GM18526 (cell line): ENCODE results near the gene PABPC1L.

Source experiments
- POLR2A ChIP-seq: IDR thresholded peaks from 3 replicates; pipeline ENCODE4 v1.6.1; 2011; ENCODE audit not compliant: insufficient read length; ENCODE audit errors: extremely low read depth

The PABPC1L gene

DNA sequence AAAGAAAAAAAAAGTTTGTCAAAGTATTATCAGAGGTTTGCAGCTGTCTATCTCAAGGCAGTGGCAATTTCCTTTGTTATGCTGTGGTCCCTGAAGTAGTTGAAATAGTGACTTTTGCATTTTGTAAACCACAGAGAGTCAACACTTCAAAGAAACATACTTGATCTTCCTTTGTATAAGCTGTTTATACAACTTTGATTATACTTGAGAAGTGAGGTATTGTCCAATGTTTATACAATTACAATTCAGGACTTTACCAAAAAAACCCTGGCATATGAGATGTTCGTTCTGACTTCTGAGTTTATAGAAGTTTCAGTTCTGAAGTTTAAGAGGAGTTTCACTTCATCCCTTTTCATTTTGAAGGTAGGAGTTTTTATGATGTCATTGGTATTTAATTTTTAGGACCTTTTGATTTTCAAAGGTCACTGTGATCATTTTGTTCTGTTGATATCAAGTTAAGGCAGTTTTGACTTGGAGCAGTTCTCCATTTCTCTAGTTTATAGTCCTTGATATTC, 60.4 kb downstream of the PABPC1L start:
- no peak for TF ChIP-seq POLR2A

DNA sequence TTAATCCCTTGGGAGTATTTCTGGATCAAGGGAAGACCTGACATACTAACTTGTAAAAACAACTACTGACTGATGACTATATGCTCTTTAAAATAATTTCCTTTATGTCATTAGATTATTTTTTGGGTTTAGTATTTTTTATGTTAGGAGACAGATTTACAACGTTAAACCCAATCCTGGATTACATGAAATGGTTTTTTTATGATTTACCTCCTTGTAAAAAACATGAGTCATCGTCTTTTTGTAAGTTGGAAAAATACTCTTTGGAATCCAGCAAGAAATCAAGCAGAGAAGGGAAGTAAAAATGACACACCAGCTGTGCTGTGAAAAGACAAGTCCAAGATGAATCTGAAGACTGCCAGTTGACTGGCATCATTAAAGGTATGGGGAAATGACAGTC, 63.2 kb downstream of the PABPC1L start:
- TF ChIP-seq POLR2A = no peak

DNA sequence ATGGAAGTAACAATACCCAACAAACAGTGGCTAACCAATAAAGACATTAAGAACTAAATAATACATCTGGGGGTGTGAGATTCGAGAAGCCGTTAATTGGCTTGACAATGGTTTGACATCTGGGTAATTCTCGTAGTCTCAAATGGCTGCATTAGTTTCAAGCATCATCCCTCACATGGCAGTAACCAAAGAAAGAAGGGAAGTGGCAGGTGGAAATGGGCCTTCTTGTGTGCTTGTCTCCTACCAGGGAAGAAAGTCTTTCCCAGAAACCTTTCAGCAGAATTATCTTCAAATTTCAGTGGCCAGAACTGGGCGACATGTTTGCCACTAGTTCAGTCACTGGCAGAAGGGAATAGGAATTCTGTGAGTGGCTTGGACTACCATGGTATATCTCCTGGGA, 66.8 kb downstream of the PABPC1L start:
- TF ChIP-seq POLR2A = no peak

DNA sequence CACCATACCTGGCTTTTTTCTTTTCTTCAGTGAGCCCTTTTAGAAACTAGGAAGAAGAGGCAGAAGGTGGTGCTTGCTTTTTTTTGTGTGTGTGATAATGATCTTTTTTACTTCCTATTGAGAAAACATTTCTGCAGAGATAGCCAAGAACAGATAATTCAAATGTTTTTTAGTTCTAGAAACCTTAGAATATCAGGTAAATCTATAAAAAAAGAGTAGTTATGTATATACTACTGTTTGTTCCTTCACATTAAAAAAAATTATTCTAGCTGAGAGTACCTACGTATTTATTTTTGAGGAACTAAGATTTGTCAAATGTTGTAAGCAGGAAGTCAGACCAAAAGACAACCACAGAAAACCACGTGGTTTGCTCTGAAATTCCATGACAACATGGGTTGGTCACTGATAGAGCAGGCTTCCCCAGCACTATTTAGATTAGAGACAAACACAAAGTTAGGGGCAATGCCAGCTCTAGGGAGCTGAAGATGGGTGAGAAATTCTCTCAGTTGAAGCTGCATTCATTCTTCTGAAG, 69.3 kb downstream of the PABPC1L start:
- TF ChIP-seq POLR2A = no peak

DNA sequence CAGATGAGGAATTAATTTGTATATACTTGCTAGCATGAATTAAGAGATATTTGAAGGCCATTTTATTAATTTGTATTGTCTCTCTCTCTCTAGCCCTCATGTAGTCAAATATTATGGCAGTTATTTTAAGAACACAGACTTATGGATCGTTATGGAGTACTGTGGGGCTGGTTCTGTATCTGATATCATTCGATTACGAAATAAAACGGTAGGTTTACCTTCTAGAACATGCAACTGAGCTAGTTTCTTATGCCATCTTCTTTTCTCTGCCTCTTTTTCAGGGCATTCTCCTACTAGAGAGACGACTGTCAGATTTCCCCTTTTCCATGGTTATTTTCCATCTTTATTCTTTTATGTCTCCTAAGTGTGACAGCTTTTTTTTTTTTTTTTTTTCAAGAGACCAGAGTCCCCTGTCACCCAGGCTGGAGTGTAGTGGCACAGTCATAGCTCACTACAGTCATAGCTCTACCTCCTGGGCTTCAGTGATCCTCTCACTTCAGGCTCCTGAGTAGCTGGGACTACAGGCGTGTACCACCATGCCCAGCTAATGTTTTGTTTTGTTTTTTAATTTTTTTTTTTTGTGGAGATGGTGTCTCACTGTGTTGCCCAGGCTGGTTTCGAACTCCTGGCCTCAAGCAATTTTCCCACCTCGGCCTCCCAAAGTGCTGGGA, 72.0 kb downstream of the PABPC1L start:
- TF ChIP-seq POLR2A = no peak

DNA sequence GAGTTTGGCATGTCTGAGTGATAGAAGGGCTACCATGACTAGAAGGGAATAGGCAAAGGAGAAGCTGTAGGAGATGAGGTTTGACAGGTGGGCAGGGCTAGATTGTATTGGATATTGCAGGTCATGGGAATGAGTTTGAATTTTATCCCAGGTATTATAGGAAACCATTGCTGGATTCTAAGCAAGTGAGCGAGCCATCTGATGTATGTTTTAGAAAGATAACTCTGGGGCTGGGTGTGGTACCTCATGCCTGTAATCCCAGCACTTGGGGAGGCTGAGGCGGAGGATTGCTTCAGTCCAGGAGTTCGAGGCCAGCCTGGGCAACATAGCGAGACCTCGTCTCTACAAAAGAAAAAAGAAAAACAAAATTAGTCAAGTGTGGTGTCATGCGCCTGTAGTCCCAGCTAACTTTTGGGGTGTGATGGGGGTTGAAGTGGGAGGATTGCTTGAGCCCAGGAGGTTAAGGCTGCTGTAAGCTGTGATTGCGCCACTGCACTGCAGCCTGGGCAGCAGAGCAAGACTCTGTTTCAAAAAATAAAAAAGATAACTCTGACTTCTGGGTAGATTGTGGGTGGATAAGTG, 73.3 kb downstream of the PABPC1L start:
- no peak for TF ChIP-seq POLR2A

DNA sequence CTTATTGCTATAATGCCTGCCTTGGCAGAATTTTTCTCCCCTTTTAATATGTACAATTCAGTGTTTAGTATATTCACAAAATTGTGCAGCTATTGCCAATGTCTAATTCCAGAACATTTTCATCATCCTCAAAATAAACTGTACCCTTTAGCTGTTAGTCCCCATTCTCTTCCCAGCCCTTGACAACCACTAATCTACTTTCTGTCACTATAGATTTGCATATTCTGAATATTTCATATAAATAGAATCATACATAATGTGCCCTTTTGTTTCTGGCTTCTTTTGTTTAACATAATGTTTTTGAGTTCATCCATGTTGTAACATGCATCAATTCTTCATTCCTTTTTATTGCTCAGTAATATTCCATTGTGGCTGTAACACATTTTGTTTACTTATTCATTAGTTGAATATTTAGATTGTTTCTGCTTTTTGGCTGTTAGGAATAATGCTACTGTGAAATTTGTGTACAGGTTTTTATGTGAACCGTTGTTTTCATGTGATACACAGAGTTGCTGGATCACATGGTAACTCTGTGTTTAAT, 78.8 kb downstream of the PABPC1L start:
- TF ChIP-seq POLR2A = no peak
